ENCODE data around the gene MON2. TPM values are rescaled to one million over a fixed set of nuclear protein-coding genes. Genes with fewer than 3 reads are reported as not detected.

The MON2 gene
- total RNA-seq, 1 experiment from 2014 or later = 32.8 TPM

DNA sequence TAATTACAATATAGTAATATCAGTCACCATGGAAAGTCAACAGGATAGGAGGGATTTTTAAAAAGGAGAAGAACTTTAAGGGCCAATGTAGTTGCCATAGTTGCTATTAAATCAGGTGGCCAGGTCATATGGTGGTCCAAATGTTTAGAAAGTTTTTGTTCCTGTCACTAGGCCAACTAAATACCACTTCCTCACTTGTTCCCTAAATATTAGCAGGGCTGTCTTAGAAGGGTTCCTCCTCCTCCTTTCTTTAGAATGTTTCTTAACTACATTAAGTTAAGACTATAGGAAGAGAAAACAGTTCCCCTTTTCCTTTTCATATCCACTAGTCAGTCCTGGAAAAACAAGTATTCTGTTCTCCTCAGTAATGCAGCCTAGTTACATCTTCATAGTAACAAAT is 50.3 kb downstream of the MON2 start:
- no peak for TF ChIP-seq EZH2 (IDR thresholded peaks at IDR 0.05; ENCODE audit: low read depth)
- TF ChIP-seq, protein P1, sequence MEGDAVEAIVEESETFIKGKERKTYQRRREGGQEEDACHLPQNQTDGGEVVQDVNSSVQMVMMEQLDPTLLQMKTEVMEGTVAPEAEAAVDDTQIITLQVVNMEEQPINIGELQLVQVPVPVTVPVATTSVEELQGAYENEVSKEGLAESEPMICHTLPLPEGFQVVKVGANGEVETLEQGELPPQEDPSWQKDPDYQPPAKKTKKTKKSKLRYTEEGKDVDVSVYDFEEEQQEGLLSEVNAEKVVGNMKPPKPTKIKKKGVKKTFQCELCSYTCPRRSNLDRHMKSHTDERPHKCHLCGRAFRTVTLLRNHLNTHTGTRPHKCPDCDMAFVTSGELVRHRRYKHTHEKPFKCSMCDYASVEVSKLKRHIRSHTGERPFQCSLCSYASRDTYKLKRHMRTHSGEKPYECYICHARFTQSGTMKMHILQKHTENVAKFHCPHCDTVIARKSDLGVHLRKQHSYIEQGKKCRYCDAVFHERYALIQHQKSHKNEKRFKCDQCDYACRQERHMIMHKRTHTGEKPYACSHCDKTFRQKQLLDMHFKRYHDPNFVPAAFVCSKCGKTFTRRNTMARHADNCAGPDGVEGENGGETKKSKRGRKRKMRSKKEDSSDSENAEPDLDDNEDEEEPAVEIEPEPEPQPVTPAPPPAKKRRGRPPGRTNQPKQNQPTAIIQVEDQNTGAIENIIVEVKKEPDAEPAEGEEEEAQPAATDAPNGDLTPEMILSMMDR (conservative IDR thresholded peaks at IDR 0.05) = no peak
- Histone ChIP-seq H3K4me2 (no peak overlapping the region), H3K27me3 (ENCODE audit: insufficient read depth, low read depth) (no peaks in the 10 kb centered on the region), H3K79me2 (ENCODE audit: low read depth) (no peaks in the 10 kb centered on the region), H3K4me1 (replicated peaks; ENCODE audit: insufficient read depth) (no peaks in the 10 kb centered on the region), H2AFZ (no peak overlapping the region), H4K20me1 (ENCODE audit: insufficient read depth) (no peaks in the 10 kb centered on the region), H3K9me2 (ENCODE audit: insufficient read depth) (no peaks in the 10 kb centered on the region), H3K36me3 (ENCODE audit: low read depth) (no peaks in the 10 kb centered on the region), H3K27ac (no peak overlapping the region), H3F3A (ENCODE audit: insufficient read depth, low read depth) (no peaks in the 10 kb centered on the region), H3K4me3 (no peak overlapping the region), H3K9me3 (ENCODE audit: insufficient read depth, low read depth) (peaks cover 16% of the 10 kb centered on the region)
- no TSS peak for BruUV-seq (replicated peaks)
- intact Hi-C loops (cut with micrococcal nuclease; ENCODE audit: unreplicated experiment) = no loop called here
- ChIA-PET POLR2A (ENCODE audit: unreplicated experiment) (no interaction called here), CTCF (no interaction called here)
- no peak for DNase-seq

DNA sequence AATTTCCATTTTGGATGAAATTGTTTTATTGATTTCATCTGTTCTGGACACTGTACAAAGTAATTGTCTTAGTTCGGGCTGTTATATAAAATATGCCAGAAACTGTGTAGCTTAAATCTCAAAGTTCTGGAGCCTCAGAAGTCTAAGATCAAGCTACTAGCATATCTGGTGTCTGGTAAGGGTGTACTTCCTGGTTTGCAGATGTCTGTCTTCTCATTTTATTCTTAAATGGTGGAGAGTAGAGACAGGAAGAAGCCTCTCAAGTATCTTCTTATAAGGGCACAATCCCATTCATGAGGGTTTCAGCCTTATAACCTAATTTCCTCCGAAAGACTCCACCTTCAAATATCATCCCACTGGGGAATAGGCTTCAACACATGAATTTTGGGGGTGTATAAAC is 51.3 kb downstream of the MON2 start:
- no peaks in the 10 kb centered on the region for H3K4me1 ChIP-seq (replicated peaks; ENCODE audit: insufficient read depth)
- H3K27ac ChIP-seq = no peak overlapping the region
- TF ChIP-seq EZH2 (IDR thresholded peaks at IDR 0.05; ENCODE audit: low read depth) = no peak
- TF ChIP-seq, protein P1 (conservative IDR thresholded peaks at IDR 0.05) = no peak
- DNase-seq = no peak
- no peak overlapping the region for H3K4me2 ChIP-seq
- no peak overlapping the region for H3K4me3 ChIP-seq
- no peaks in the 10 kb centered on the region for H3K36me3 ChIP-seq (ENCODE audit: low read depth)
- no peaks in the 10 kb centered on the region for H3K79me2 ChIP-seq (ENCODE audit: low read depth)
- H2AFZ ChIP-seq = no peak overlapping the region
- no peaks in the 10 kb centered on the region for H3K27me3 ChIP-seq (ENCODE audit: insufficient read depth, low read depth)
- BruUV-seq (replicated peaks) = no TSS peak
- CTCF ChIA-PET = no interaction called here
- intact Hi-C loops (cut with micrococcal nuclease; ENCODE audit: unreplicated experiment) = no loop called here
- no peaks in the 10 kb centered on the region for H3K9me2 ChIP-seq (ENCODE audit: insufficient read depth)
- H4K20me1 ChIP-seq (ENCODE audit: insufficient read depth) = no peaks in the 10 kb centered on the region
- POLR2A ChIA-PET (ENCODE audit: unreplicated experiment) = no interaction called here
- H3F3A ChIP-seq (ENCODE audit: insufficient read depth, low read depth) = no peaks in the 10 kb centered on the region
- H3K9me3 ChIP-seq (ENCODE audit: insufficient read depth, low read depth) = peaks cover 10% of the 10 kb centered on the region

DNA sequence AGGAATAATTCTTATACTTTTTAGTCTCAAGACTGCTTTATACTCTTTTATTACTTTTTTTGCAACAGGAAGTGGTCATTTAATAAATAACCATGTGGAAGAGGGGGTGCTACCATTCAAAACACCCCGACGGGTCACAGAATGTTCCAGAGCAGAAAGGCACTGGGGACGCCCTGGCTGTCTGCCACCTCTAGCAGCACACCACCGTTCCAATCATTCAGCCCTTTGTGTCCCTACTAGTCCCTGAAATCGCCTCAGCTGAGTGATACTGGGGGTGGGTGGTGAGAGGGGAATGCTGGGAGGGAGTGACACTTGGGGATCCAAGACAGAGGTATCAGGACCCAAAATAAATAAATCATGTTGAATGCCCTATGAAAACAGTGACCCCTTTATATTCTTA is 52.4 kb downstream of the MON2 start:
- POLR2A ChIA-PET (ENCODE audit: unreplicated experiment) = no interaction called here
- no peak for DNase-seq
- no peaks in the 10 kb centered on the region for H3F3A ChIP-seq (ENCODE audit: insufficient read depth, low read depth)
- CTCF ChIA-PET = interaction anchor here (0.6 kb wide), 1 partner anchor 106 kb away, joined by 3 read pairs; no protein-coding TSS in a partner anchor
- no peak overlapping the region for H2AFZ ChIP-seq
- no peak overlapping the region for H3K27ac ChIP-seq
- no peak overlapping the region for H3K4me3 ChIP-seq
- no TSS peak for BruUV-seq (replicated peaks)
- no peaks in the 10 kb centered on the region for H4K20me1 ChIP-seq (ENCODE audit: insufficient read depth)
- H3K36me3 ChIP-seq (ENCODE audit: low read depth) = no peaks in the 10 kb centered on the region
- H3K27me3 ChIP-seq (ENCODE audit: insufficient read depth, low read depth) = no peaks in the 10 kb centered on the region
- H3K9me3 ChIP-seq (ENCODE audit: insufficient read depth, low read depth) = peaks cover 6% of the 10 kb centered on the region
- H3K9me2 ChIP-seq (ENCODE audit: insufficient read depth) = no peaks in the 10 kb centered on the region
- TF ChIP-seq, protein P1 (conservative IDR thresholded peaks at IDR 0.05) = no peak
- TF ChIP-seq EZH2 (IDR thresholded peaks at IDR 0.05; ENCODE audit: low read depth) = no peak
- H3K4me1 ChIP-seq (replicated peaks; ENCODE audit: insufficient read depth) = no peaks in the 10 kb centered on the region
- intact Hi-C loops (cut with micrococcal nuclease; ENCODE audit: unreplicated experiment) = no loop called here
- no peak overlapping the region for H3K4me2 ChIP-seq
- H3K79me2 ChIP-seq (ENCODE audit: low read depth) = no peaks in the 10 kb centered on the region
